Measurements from ENCODE around the gene AKAP13.

Gene AKAP13

GRCh38 chr15:85589851-85590250 lies 209.4 kb downstream of the AKAP13 start:
- Mint-ChIP-seq H3K36me3 (ENCODE audit: low read depth) (peaks cover 34% of the 10 kb centered on the region), H3K27ac (peak overlapping the region; percentile 74 to 85 (median 81)), H3K27me3 (ENCODE audit: low read depth) (no peaks in the 10 kb centered on the region), H3K9me3 (no peaks in the 10 kb centered on the region), H3K4me1 (peaks cover 50% of the 10 kb centered on the region), H3K4me3 (peak overlapping the region in 1 of 3 experiments; percentile 36)
- no peak for TF ChIP-seq CTCF (IDR thresholded peaks at IDR 0.05; ENCODE audit: unreplicated experiment in 3 of 3)

- TF ChIP-seq CTCF (IDR thresholded peaks at IDR 0.05; ENCODE audit: unreplicated experiment in 3 of 3), result no peak
Measured at GRCh38 chr15:85591622-85592021, 211.2 kb downstream of the AKAP13 start.

GRCh38 chr15:85592148-85592547 lies 211.7 kb downstream of the AKAP13 start:
- no peaks in the 10 kb centered on the region for H3K9me3 Mint-ChIP-seq
- H3K27ac Mint-ChIP-seq, result peak overlapping the region; percentile 58 to 81 (median 75)
- TF ChIP-seq CTCF (IDR thresholded peaks at IDR 0.05; ENCODE audit: unreplicated experiment in 3 of 3), result peak; percentile 25 to 32 (median 28)
- no peaks in the 10 kb centered on the region for H3K27me3 Mint-ChIP-seq (ENCODE audit: low read depth)
- peaks cover 18% of the 10 kb centered on the region for H3K36me3 Mint-ChIP-seq (ENCODE audit: low read depth)
- peaks cover 51% of the 10 kb centered on the region for H3K4me1 Mint-ChIP-seq
- H3K4me3 Mint-ChIP-seq, result no peak overlapping the region

More at GRCh38 chr15:85591622-85592021, 211.2 kb downstream of the AKAP13 start:
- Mint-ChIP-seq H3K4me1 (peaks cover 48% of the 10 kb centered on the region), H3K36me3 (ENCODE audit: low read depth) (peaks cover 22% of the 10 kb centered on the region), H3K4me3 (no peak overlapping the region), H3K27me3 (ENCODE audit: low read depth) (no peaks in the 10 kb centered on the region), H3K9me3 (no peaks in the 10 kb centered on the region), H3K27ac (peak overlapping the region; percentile 40 to 81 (median 75))

GRCh38 chr15:85593809-85594445 lies 213.5 kb downstream of the AKAP13 start:
- Mint-ChIP-seq H3K27me3 (ENCODE audit: low read depth) (no peaks in the 10 kb centered on the region), H3K4me1 (peaks cover 58% of the 10 kb centered on the region), H3K4me3 (no peak overlapping the region), H3K27ac (peak overlapping the region in 1 of 3 experiments; percentile 73), H3K36me3 (ENCODE audit: low read depth) (peaks cover 2% of the 10 kb centered on the region), H3K9me3 (no peaks in the 10 kb centered on the region)
- TF ChIP-seq CTCF (IDR thresholded peaks at IDR 0.05; ENCODE audit: unreplicated experiment in 3 of 3), result no peak

GRCh38 chr15:85595804-85596536 lies 215.6 kb downstream of the AKAP13 start:
- no peak overlapping the region for H3K4me3 Mint-ChIP-seq
- TF ChIP-seq CTCF (IDR thresholded peaks at IDR 0.05; ENCODE audit: unreplicated experiment in 3 of 3), result no peak
- no peaks in the 10 kb centered on the region for H3K9me3 Mint-ChIP-seq
- H3K36me3 Mint-ChIP-seq (ENCODE audit: low read depth), result no peaks in the 10 kb centered on the region
- no peaks in the 10 kb centered on the region for H3K27me3 Mint-ChIP-seq (ENCODE audit: low read depth)
- H3K4me1 Mint-ChIP-seq, result peaks cover 65% of the 10 kb centered on the region
- H3K27ac Mint-ChIP-seq, result peak overlapping the region in 2 of 3 experiments; percentile 27 to 58
